Astrocyte (in vitro differentiated cells and primary cell): ENCODE data around the gene C1QA. TPM values are rescaled to one million over a fixed set of nuclear protein-coding genes. Genes with fewer than 3 reads are reported as not detected.

Source experiments
- DNase-seq: peaks from one replicate; pipeline ENCODE4 v3.0.0-alpha.2; 2010; ENCODE audit warnings: low read depth
- FAIRE-seq: peaks from 2 replicates; lab custom pipeline; 2011; peaks lifted over from hg19 to GRCh38; lab: Jason Lieb, UNC
- H2AFZ ChIP-seq: 2 replicates; pipeline ENCODE4 v1.6.0; 2012; ENCODE audit warnings: low read depth, low read length, inconsistent platforms
- H3K27ac ChIP-seq: 2 replicates; pipeline ENCODE4 v1.5.1; 2011; ENCODE audit warnings: low read depth, low read length, inconsistent platforms
- H3K27me3 ChIP-seq: 2 replicates; pipeline ENCODE4 v1.6.0; 2011; ENCODE audit warnings: low read length, inconsistent platforms; ENCODE audit not compliant: insufficient read depth
- H3K36me3 ChIP-seq: 2 replicates; pipeline ENCODE4 v1.5.1; 2011; ENCODE audit warnings: low read length, inconsistent platforms; ENCODE audit not compliant: insufficient read depth
- H3K4me1 ChIP-seq: 2 replicates; pipeline ENCODE4 v1.5.1; 2011; ENCODE audit warnings: low read length, inconsistent platforms; ENCODE audit not compliant: insufficient read depth
- H3K4me2 ChIP-seq: 2 replicates; pipeline ENCODE4 v1.6.0; 2012; ENCODE audit warnings: low read length, inconsistent platforms
- H3K4me3 ChIP-seq: 2 replicates; pipeline ENCODE4 v1.5.1; 2011; ENCODE audit warnings: low read depth, mild to moderate bottlenecking, low read length, inconsistent platforms; ENCODE audit not compliant: insufficient read depth
- H3K79me2 ChIP-seq: 2 replicates; pipeline ENCODE4 v1.6.0; 2012; ENCODE audit warnings: mild to moderate bottlenecking, low read length, inconsistent platforms; ENCODE audit not compliant: insufficient read depth
- H3K9ac ChIP-seq: 2 replicates; pipeline ENCODE4 v1.6.0; 2012; ENCODE audit warnings: mild to moderate bottlenecking, low read length, inconsistent platforms
- H3K9me3 ChIP-seq: 2 replicates; pipeline ENCODE4 v1.5.1; 2012; ENCODE audit warnings: low read depth, mild to moderate bottlenecking, low read length, inconsistent platforms; ENCODE audit not compliant: insufficient read depth
- H4K20me1 ChIP-seq: 2 replicates; pipeline ENCODE4 v1.6.0; 2012; ENCODE audit warnings: low read length, inconsistent platforms; ENCODE audit not compliant: insufficient read depth
- H3K27ac Mint-ChIP-seq: one replicate; pipeline ENCODE4 v1.8.0; 2021; ENCODE audit warnings: mild to moderate bottlenecking, mixed read lengths; ENCODE audit not compliant: unreplicated experiment
- H3K27me3 Mint-ChIP-seq: one replicate; pipeline ENCODE4 v1.8.0; 2021; ENCODE audit warnings: low read depth, mixed read lengths; ENCODE audit not compliant: unreplicated experiment
- H3K36me3 Mint-ChIP-seq: one replicate; pipeline ENCODE4 v1.8.0; 2021; ENCODE audit warnings: low read depth, mixed read lengths; ENCODE audit not compliant: unreplicated experiment
- H3K4me1 Mint-ChIP-seq: one replicate; pipeline ENCODE4 v1.8.0; 2021; ENCODE audit warnings: low read depth, mixed read lengths; ENCODE audit not compliant: unreplicated experiment
- H3K4me3 Mint-ChIP-seq: one replicate; pipeline ENCODE4 v1.8.0; 2021; ENCODE audit warnings: mild to moderate bottlenecking, moderate library complexity, mixed read lengths; ENCODE audit not compliant: unreplicated experiment
- H3K9me3 Mint-ChIP-seq: one replicate; pipeline ENCODE4 v1.8.0; 2021; ENCODE audit warnings: mild to moderate bottlenecking, mixed read lengths; ENCODE audit not compliant: unreplicated experiment
- CTCF ChIP-seq: IDR thresholded peaks from 2 replicates; pipeline ENCODE4 v1.5.1; 2011; ENCODE audit warnings: low read depth, mild to moderate bottlenecking, inconsistent platforms, low read length, moderate library complexity; ENCODE audit not compliant: insufficient read depth
- EZH2 ChIP-seq: IDR thresholded peaks from 2 replicates; pipeline ENCODE4 v1.6.1; 2012; ENCODE audit warnings: mild to moderate bottlenecking, low read length, inconsistent platforms; ENCODE audit not compliant: insufficient read depth
- total RNA-seq: library from RNA; stranded (reverse); gene quantifications from 2 replicates; pipeline ENCODE4 v1.2.1, GENCODE V29; 2021

The C1QA gene
- total RNA-seq, 1 donor from 2014 or later = not detected

- no peaks in the 10 kb centered on the region for H3K9me3 ChIP-seq
- H3K9ac ChIP-seq = no peak within 1 kb of the TSS
- H3K4me2 ChIP-seq = no peak within 1 kb of the TSS
- Mint-ChIP-seq H3K27me3 (peaks cover 63% of the 10 kb centered on the region), H3K4me1 (no peaks in the 10 kb centered on the region), H3K4me3 (no peak within 1 kb of the TSS), H3K9me3 (no peaks in the 10 kb centered on the region), H3K27ac (no peak within 1 kb of the TSS), H3K36me3 (no peaks in the 10 kb centered on the region)
- no peaks in the 10 kb centered on the region for H3K4me1 ChIP-seq
- H2AFZ ChIP-seq = no peak within 1 kb of the TSS
- no peaks in the 10 kb centered on the region for H3K79me2 ChIP-seq
- H3K36me3 ChIP-seq = no peaks in the 10 kb centered on the region
- peaks cover 48% of the 10 kb centered on the region for H3K27me3 ChIP-seq
- FAIRE-seq = no peak
- H4K20me1 ChIP-seq = no peaks in the 10 kb centered on the region
- H3K4me3 ChIP-seq = no peak within 1 kb of the TSS
- H3K27ac ChIP-seq = no peak within 1 kb of the TSS
- no peak for DNase-seq
- TF ChIP-seq EZH2 (no peak), CTCF (no peak)
These were observed 16.5 kb downstream of the C1QA start, which contains the start of gene C1QB for GRCh38 chr1:22652881-22653316. TSS of gene C1QB (plus strand) at chr1:22653236. CDS start at chr1:22659463, 6,227 bp downstream.

- Histone ChIP-seq H3K27ac (no peak overlapping the region), H4K20me1 (no peaks in the 10 kb centered on the region), H3K36me3 (no peaks in the 10 kb centered on the region), H3K4me1 (no peaks in the 10 kb centered on the region), H3K4me3 (no peak overlapping the region), H3K9me3 (no peaks in the 10 kb centered on the region), H3K9ac (no peak overlapping the region), H3K27me3 (peaks cover 49% of the 10 kb centered on the region), H3K79me2 (no peaks in the 10 kb centered on the region), H3K4me2 (no peak overlapping the region), H2AFZ (no peak overlapping the region)
- H3K27ac Mint-ChIP-seq = no peak overlapping the region
- TF ChIP-seq EZH2 (no peak), CTCF (peak; percentile 17)
- DNase-seq (no peak), FAIRE-seq (no peak)
- no peaks in the 10 kb centered on the region for H3K4me1 Mint-ChIP-seq
- no peaks in the 10 kb centered on the region for H3K9me3 Mint-ChIP-seq
- H3K27me3 Mint-ChIP-seq = peaks cover 66% of the 10 kb centered on the region
- no peak overlapping the region for H3K4me3 Mint-ChIP-seq
- no peaks in the 10 kb centered on the region for H3K36me3 Mint-ChIP-seq
These were observed 18.3 kb downstream of the C1QA start for GRCh38 chr1:22654692-22655091.

- Mint-ChIP-seq H3K9me3 (no peaks in the 10 kb centered on the region), H3K4me1 (no peaks in the 10 kb centered on the region), H3K36me3 (no peaks in the 10 kb centered on the region), H3K27ac (no peak overlapping the region), H3K4me3 (no peak overlapping the region), H3K27me3 (peaks cover 70% of the 10 kb centered on the region)
- Histone ChIP-seq H3K4me1 (no peaks in the 10 kb centered on the region), H2AFZ (no peak overlapping the region), H3K4me2 (no peak overlapping the region), H3K4me3 (no peak overlapping the region), H4K20me1 (no peaks in the 10 kb centered on the region), H3K27me3 (peaks cover 51% of the 10 kb centered on the region), H3K36me3 (no peaks in the 10 kb centered on the region), H3K9me3 (no peaks in the 10 kb centered on the region), H3K79me2 (no peaks in the 10 kb centered on the region), H3K9ac (no peak overlapping the region), H3K27ac (no peak overlapping the region)
- TF ChIP-seq EZH2 (no peak), CTCF (peak; percentile 9)
- FAIRE-seq = no peak
- no peak for DNase-seq
These were observed 22.1 kb downstream of the C1QA start for GRCh38 chr1:22658385-22659163.
